Caco-2 (cell line): ENCODE data around the gene TNNI3. TPM values are rescaled to one million over a fixed set of nuclear protein-coding genes. Genes with fewer than 3 reads are reported as not detected.

Experiments
- BruUV-seq: library from RNA; stranded (reverse); fragments of 400-500 nt; replicated peaks from 2 replicates; lab custom pipeline; 2021; lab: Mats Ljungman, UMichigan
- CTCF ChIA-PET: fragments of 300-600 bp; sonication (Branson Sonifier 250); formaldehyde crosslinking; loops from one replicate; lab custom pipeline; 2022; ENCODE audit warnings: antibody characterized with exemption; lab: Charles Lee
- POLR2A ChIA-PET: fragments of 300-600 bp; sonication (Branson Sonifier 250); formaldehyde crosslinking; loops from one replicate; lab custom pipeline; 2022; ENCODE audit warnings: antibody characterized with exemption; lab: Charles Lee
- DNase-seq, 2 experiments: peaks; one replicate each; pipeline versions ENCODE4 v3.0.0 to v3.0.0-alpha.2; 2020 to 2022
- H3K27me3 ChIP-seq: replicated peaks from 2 replicates; pipeline ENCODE4 v1.6.0; 2011; ENCODE audit warnings: low read length; ENCODE audit not compliant: control insufficient read depth, insufficient read depth
- H3K36me3 ChIP-seq: 2 replicates; pipeline ENCODE4 v1.5.1; 2011; ENCODE audit warnings: low read length; ENCODE audit not compliant: control insufficient read depth, insufficient read depth
- H3K4me1 ChIP-seq: fragments of 250-450 bp; sonication (Bioruptor Pico); 2 replicates; pipeline ENCODE4 v1.5.1; 2020; ENCODE audit warnings: mild to moderate bottlenecking
- H3K4me3 ChIP-seq: 2 replicates; pipeline ENCODE4 v1.5.1; 2011; ENCODE audit warnings: low read depth, mild to moderate bottlenecking, control low read depth, low read length
- H3K9me3 ChIP-seq: fragments of 250-450 bp; sonication (Bioruptor Pico); 2 replicates; pipeline ENCODE4 v1.5.1; 2020; ENCODE audit warnings: mild to moderate bottlenecking, moderate library complexity
- H3K27ac Mint-ChIP-seq: one replicate; pipeline ENCODE4 v1.8.0; 2022; ENCODE audit warnings: mixed read lengths; ENCODE audit not compliant: unreplicated experiment
- H3K27me3 Mint-ChIP-seq: one replicate; pipeline ENCODE4 v1.8.0; 2022; ENCODE audit warnings: mixed read lengths; ENCODE audit not compliant: insufficient read depth, unreplicated experiment
- H3K36me3 Mint-ChIP-seq: one replicate; pipeline ENCODE4 v1.8.0; 2022; ENCODE audit warnings: mild to moderate bottlenecking, mixed read lengths; ENCODE audit not compliant: insufficient read depth, unreplicated experiment
- H3K4me1 Mint-ChIP-seq: one replicate; pipeline ENCODE4 v1.8.0; 2022; ENCODE audit warnings: low read depth, mixed read lengths; ENCODE audit not compliant: unreplicated experiment
- H3K4me3 Mint-ChIP-seq: one replicate; pipeline ENCODE4 v1.8.0; 2022; ENCODE audit warnings: mild to moderate bottlenecking, moderate library complexity, mixed read lengths; ENCODE audit not compliant: unreplicated experiment
- H3K9me3 Mint-ChIP-seq: one replicate; pipeline ENCODE4 v1.8.0; 2022; ENCODE audit warnings: mixed read lengths; ENCODE audit not compliant: unreplicated experiment
- intact Hi-C: fragments of 100-400 bp; cut with micrococcal nuclease; formaldehyde crosslinking; loops from one replicate; pipeline ENCODE4 v1.10.0; 2022; ENCODE audit not compliant: unreplicated experiment
- total RNA-seq: library from RNA; stranded (reverse); gene quantifications from 2 replicates; pipeline ENCODE4 v1.2.3, GENCODE V29; 2022
- TF ChIP-seq, protein P1 (sequence below), 2 experiments: fragments of 200-600 bp in 1 of 2; IDR thresholded peaks; 1 replicate in 1 of 2; 2 replicates in 1 of 2; pipeline versions ENCODE4 v1.5.1 to v1.8.0; 2011 to 2022; ENCODE audit warnings: antibody characterized with exemption in 1 of 2, control low read depth in 1 of 2, inconsistent platforms in 1 of 2, low read depth in 1 of 2, low read length in 1 of 2, mild to moderate bottlenecking in 1 of 2, moderate library complexity in 1 of 2; ENCODE audit not compliant: insufficient read depth in 1 of 2, severe bottlenecking in 1 of 2, unreplicated experiment in 1 of 2

TNNI3 gene
- total RNA-seq, 1 experiment from 2014 or later: 2.9 TPM

DNA sequence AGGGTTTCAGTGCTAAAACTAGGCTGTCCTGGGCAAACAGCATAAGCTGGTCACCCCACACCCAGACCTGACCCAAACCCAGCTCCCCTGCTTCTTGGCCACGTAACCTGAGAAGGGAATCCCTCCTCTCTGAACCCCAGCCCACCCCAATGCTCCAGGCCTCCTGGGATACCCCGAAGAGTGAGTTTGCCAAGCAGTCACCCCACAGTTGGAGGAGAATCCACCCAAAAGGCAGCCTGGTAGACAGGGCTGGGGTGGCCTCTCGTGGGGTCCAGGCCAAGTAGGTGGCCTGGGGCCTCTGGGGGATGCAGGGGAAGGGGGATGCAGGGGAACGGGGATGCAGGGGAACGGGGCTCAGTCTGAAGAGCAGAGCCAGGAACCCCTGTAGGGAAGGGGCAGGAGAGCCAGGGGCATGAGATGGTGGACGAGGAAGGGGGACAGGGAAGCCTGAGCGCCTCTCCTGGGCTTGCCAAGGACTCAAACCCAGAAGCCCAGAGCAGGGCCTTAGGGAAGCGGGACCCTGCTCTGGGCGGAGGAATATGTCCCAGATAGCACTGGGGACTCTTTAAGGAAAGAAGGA is 42.9 kb downstream of the TNNI3 start:
- peaks cover 18% of the 10 kb centered on the region for H3K4me1 Mint-ChIP-seq
- H3K27me3 Mint-ChIP-seq: no peaks in the 10 kb centered on the region
- peaks cover 32% of the 10 kb centered on the region for H3K36me3 Mint-ChIP-seq
- TF ChIP-seq, protein P1, sequence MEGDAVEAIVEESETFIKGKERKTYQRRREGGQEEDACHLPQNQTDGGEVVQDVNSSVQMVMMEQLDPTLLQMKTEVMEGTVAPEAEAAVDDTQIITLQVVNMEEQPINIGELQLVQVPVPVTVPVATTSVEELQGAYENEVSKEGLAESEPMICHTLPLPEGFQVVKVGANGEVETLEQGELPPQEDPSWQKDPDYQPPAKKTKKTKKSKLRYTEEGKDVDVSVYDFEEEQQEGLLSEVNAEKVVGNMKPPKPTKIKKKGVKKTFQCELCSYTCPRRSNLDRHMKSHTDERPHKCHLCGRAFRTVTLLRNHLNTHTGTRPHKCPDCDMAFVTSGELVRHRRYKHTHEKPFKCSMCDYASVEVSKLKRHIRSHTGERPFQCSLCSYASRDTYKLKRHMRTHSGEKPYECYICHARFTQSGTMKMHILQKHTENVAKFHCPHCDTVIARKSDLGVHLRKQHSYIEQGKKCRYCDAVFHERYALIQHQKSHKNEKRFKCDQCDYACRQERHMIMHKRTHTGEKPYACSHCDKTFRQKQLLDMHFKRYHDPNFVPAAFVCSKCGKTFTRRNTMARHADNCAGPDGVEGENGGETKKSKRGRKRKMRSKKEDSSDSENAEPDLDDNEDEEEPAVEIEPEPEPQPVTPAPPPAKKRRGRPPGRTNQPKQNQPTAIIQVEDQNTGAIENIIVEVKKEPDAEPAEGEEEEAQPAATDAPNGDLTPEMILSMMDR (IDR thresholded peaks at IDR 0.05; ENCODE audit: insufficient read depth in 1 of 2, low read depth in 1 of 2, low read length in 1 of 2, severe bottlenecking in 1 of 2, unreplicated experiment in 1 of 2): no peak
- H3K27me3 ChIP-seq: no peaks in the 10 kb centered on the region
- DNase-seq: no peak
- ChIA-PET POLR2A (interaction anchor here (0.6 kb wide), 1 partner anchor 102 kb away, joined by 3 read pairs; no protein-coding TSS in a partner anchor), CTCF (no interaction called here)
- H3K27ac Mint-ChIP-seq: peak overlapping the region; percentile 40
- H3K9me3 Mint-ChIP-seq: no peaks in the 10 kb centered on the region
- H3K4me1 ChIP-seq: peaks cover 11% of the 10 kb centered on the region; the same call in 1 of the 2 replicates
- no peaks in the 10 kb centered on the region for H3K9me3 ChIP-seq
- BruUV-seq: no TSS peak
- H3K36me3 ChIP-seq: no peaks in the 10 kb centered on the region; the same call in 1 of the 2 replicates
- H3K4me3 Mint-ChIP-seq: peak overlapping the region; percentile 90
- intact Hi-C loops: no loop called here
- H3K4me3 ChIP-seq: no peak overlapping the region

DNA sequence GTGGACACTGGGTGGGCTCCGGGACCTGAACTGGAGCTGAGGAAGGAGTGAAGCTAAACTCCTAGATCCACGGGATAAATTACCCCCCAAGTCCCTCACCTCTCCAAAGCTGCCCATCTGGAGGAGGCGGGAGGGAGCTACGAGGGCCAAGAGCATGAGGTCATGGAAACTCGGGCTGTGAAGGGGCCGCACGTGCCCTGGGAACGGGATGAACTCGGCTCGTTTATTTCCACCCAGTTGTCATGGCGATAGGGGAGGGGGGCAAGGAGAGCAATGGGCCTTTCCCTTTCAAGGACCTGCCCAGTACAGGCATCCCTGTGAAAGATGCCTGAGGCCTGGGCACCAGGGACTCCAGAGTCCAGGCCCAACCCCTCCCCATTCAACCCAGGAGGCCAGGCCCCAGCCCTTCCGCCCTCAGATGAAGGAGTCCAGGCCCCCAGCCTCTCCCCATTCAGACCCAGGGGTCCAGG is 43.9 kb downstream of the TNNI3 start:
- H3K9me3 Mint-ChIP-seq: no peaks in the 10 kb centered on the region
- intact Hi-C loops: no loop called here
- peaks cover 11% of the 10 kb centered on the region; the same call in 1 of the 2 replicates for H3K4me1 ChIP-seq
- TF ChIP-seq, protein P1 (IDR thresholded peaks at IDR 0.05; ENCODE audit: insufficient read depth in 1 of 2, low read depth in 1 of 2, low read length in 1 of 2, severe bottlenecking in 1 of 2, unreplicated experiment in 1 of 2): no peak
- no TSS peak for BruUV-seq
- DNase-seq: peak; percentile 50 to 66
- CTCF ChIA-PET: no interaction called here
- no peak overlapping the region for H3K27ac Mint-ChIP-seq
- no peaks in the 10 kb centered on the region; the same call in 1 of the 2 replicates for H3K36me3 ChIP-seq
- H3K27me3 ChIP-seq: no peaks in the 10 kb centered on the region
- peaks cover 18% of the 10 kb centered on the region for H3K4me1 Mint-ChIP-seq
- H3K4me3 ChIP-seq: no peak overlapping the region
- no peaks in the 10 kb centered on the region for H3K27me3 Mint-ChIP-seq
- H3K4me3 Mint-ChIP-seq: no peak overlapping the region
- POLR2A ChIA-PET: no interaction called here
- H3K36me3 Mint-ChIP-seq: peaks cover 40% of the 10 kb centered on the region
- H3K9me3 ChIP-seq: no peaks in the 10 kb centered on the region

DNA sequence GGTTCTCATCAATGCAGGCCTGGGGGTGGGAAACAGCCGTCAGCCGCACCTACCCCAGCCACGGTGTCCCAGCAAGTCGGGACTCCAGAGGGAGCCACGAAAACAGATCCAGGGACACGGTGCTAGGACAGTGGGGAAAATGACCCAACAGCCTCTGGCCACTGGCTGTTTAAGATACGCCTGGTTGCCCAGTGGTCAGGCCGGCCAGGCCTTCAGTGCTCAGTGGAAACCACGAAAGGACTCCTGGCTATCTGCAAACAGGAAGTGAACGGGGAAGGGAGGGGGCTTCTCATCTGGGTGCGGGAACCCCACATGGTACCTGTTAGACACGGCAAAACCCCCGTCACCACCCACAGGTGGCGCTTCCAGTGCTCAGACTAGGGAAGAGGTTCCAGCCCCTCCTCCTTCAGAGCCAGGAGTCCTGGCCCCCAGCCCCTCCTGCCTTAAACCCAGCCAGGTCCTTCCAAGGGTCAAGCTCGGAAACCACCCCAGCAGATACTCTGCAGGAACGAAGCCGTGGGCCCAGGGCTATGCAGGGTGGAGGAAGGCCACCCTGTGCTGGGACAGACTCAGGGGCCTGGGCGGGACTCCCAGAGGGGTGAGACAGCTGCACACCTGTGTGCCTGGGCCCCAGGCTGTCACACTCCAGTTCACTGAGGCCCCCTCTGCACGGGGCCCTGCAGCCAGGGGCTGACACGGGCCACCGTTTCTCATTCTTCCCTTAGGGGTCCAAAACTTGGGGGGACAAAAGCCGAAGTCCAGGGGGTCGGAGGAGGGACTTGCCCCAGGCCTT is 44.6 kb downstream of the TNNI3 start:
- no peaks in the 10 kb centered on the region for H3K9me3 Mint-ChIP-seq
- Histone ChIP-seq H3K36me3 (no peaks in the 10 kb centered on the region; the same call in 1 of the 2 replicates), H3K27me3 (no peaks in the 10 kb centered on the region), H3K9me3 (no peaks in the 10 kb centered on the region), H3K4me3 (no peak overlapping the region), H3K4me1 (peaks cover 11% of the 10 kb centered on the region; the same call in 1 of the 2 replicates)
- BruUV-seq: no TSS peak
- H3K36me3 Mint-ChIP-seq: peaks cover 43% of the 10 kb centered on the region
- ChIA-PET POLR2A (no interaction called here), CTCF (no interaction called here)
- DNase-seq: peak in 1 of 2 experiments; percentile 40
- H3K4me1 Mint-ChIP-seq: peaks cover 18% of the 10 kb centered on the region
- H3K4me3 Mint-ChIP-seq: no peak overlapping the region
- H3K27me3 Mint-ChIP-seq: no peaks in the 10 kb centered on the region
- TF ChIP-seq, protein P1 (IDR thresholded peaks at IDR 0.05; ENCODE audit: insufficient read depth in 1 of 2, low read depth in 1 of 2, low read length in 1 of 2, severe bottlenecking in 1 of 2, unreplicated experiment in 1 of 2): peak in 1 of 2 experiments; percentile 9
- intact Hi-C loops: no loop called here
- H3K27ac Mint-ChIP-seq: no peak overlapping the region
